Tibial artery (tissue), 4 donors: ENCODE results near the gene COX7B2.

Source experiments
- DNase-seq, 2 donors: peaks; one replicate each; pipeline ENCODE4 v3.0.0-alpha.2; 2019
- H3K27ac ChIP-seq, 2 donors: fragments of 200-600 bp; sonication (generic) in 1 of 2; 1 replicate in 1 of 2; 2 replicates in 1 of 2; pipeline ENCODE4 v1.5.1; 2018 to 2019; ENCODE audit warnings: mild to moderate bottlenecking in 1 of 2
- H3K27me3 ChIP-seq, 2 donors: fragments of 200-600 bp; sonication (generic) in 1 of 2; one replicate each; pipeline versions ENCODE4 v1.5.1 to v1.6.0; 2016 to 2019
- H3K36me3 ChIP-seq, 3 donors: fragments of 200-600 bp; sonication (generic) in 2 of 3; one replicate each; pipeline ENCODE4 v1.5.1; 2016 to 2019; ENCODE audit warnings: mild to moderate bottlenecking in 2 of 3
- H3K4me1 ChIP-seq, 4 donors: fragments of 200-600 bp; sonication (generic) in 2 of 4; 1 replicate in 3 of 4; 2 replicates in 1 of 4; pipeline ENCODE4 v1.5.1; 2016 to 2019
- H3K4me3 ChIP-seq, 2 donors: fragments of 200-600 bp; sonication (generic) in 1 of 2; 1 replicate in 1 of 2; 2 replicates in 1 of 2; pipeline ENCODE4 v1.5.1; 2018 to 2019; ENCODE audit warnings: mild to moderate bottlenecking in 2 of 2
- H3K9me3 ChIP-seq, 3 donors: fragments of 200-600 bp; sonication (generic) in 1 of 3; one replicate each; pipeline ENCODE4 v1.5.1; 2016 to 2019
- CTCF ChIP-seq, 2 experiments: fragments of 200-600 bp in 1 of 2; fragments of 450-650 bp in 1 of 2; IDR thresholded peaks; one replicate each; pipeline ENCODE4 v1.5.1; 2017 to 2019; ENCODE audit warnings: antibody characterized with exemption in 2 of 2, mild to moderate bottlenecking in 1 of 2, moderate library complexity in 1 of 2
- intact Hi-C: fragments of 100-400 bp; cut with DNase I; formaldehyde crosslinking; loops from one replicate; pipeline ENCODE4 v1.15.0; 2023; ENCODE audit warnings: low total_unique reads

The COX7B2 gene

GRCh38 chr4:46909078-46909477 lies at the start of gene COX7B2:
COX7B2 (minus strand) TSS chr4:46909245; CDS start chr4:46735192, 174,053 bp downstream.
- TF ChIP-seq CTCF (IDR thresholded peaks at IDR 0.05): no peak
- no peaks in the 10 kb centered on the region for H3K9me3 ChIP-seq
- no peak within 1 kb of the TSS for H3K4me3 ChIP-seq
- no peaks in the 10 kb centered on the region for H3K4me1 ChIP-seq
- no peak within 1 kb of the TSS for H3K27ac ChIP-seq
- no peaks in the 10 kb centered on the region for H3K36me3 ChIP-seq
- intact Hi-C loops: no loop called here
- H3K27me3 ChIP-seq: no peaks in the 10 kb centered on the region
- no peak for DNase-seq

- intact Hi-C loops: no loop called here
- Histone ChIP-seq H3K4me3 (peak overlapping the region in 1 of 2 donors; percentile 14), H3K27ac (peak overlapping the region; percentile 22 to 44), H3K4me1 (peaks cover 0 to 32% (median 4%) of the 10 kb centered on the region in 4 donors), H3K27me3 (no peaks in the 10 kb centered on the region), H3K36me3 (no peaks in the 10 kb centered on the region), H3K9me3 (no peaks in the 10 kb centered on the region)
- DNase-seq: no peak
- TF ChIP-seq CTCF (IDR thresholded peaks at IDR 0.05): no peak
These were observed 47.4 kb upstream of the COX7B2 start for GRCh38 chr4:46956451-46956850.

GRCh38 chr4:46955601-46956000 lies 46.6 kb upstream of the COX7B2 start:
- Histone ChIP-seq H3K36me3 (no peaks in the 10 kb centered on the region), H3K4me1 (peaks cover 0 to 40% (median 4%) of the 10 kb centered on the region in 4 donors), H3K4me3 (no peak overlapping the region), H3K9me3 (no peaks in the 10 kb centered on the region), H3K27ac (no peak overlapping the region), H3K27me3 (no peaks in the 10 kb centered on the region)
- intact Hi-C loops: no loop called here
- no peak for DNase-seq
- no peak for TF ChIP-seq CTCF (IDR thresholded peaks at IDR 0.05)

GRCh38 chr4:46954643-46955042 lies 45.6 kb upstream of the COX7B2 start:
- no peak for DNase-seq
- no peaks in the 10 kb centered on the region for H3K27me3 ChIP-seq
- H3K36me3 ChIP-seq: no peaks in the 10 kb centered on the region
- H3K9me3 ChIP-seq: no peaks in the 10 kb centered on the region
- no peak for TF ChIP-seq CTCF (IDR thresholded peaks at IDR 0.05)
- no peak overlapping the region for H3K27ac ChIP-seq
- no peak overlapping the region for H3K4me3 ChIP-seq
- H3K4me1 ChIP-seq: peaks cover 0 to 49% (median 4%) of the 10 kb centered on the region in 4 donors
- intact Hi-C loops: no loop called here

- no peaks in the 10 kb centered on the region for H3K9me3 ChIP-seq
- H3K4me1 ChIP-seq: peaks cover 0 to 49% (median 4%) of the 10 kb centered on the region in 4 donors
- intact Hi-C loops: no loop called here
- no peak overlapping the region for H3K4me3 ChIP-seq
- no peak for DNase-seq
- H3K27ac ChIP-seq: peak overlapping the region in 1 of 2 donors; percentile 56
- TF ChIP-seq CTCF (IDR thresholded peaks at IDR 0.05): no peak
- H3K27me3 ChIP-seq: no peaks in the 10 kb centered on the region
- H3K36me3 ChIP-seq: no peaks in the 10 kb centered on the region
These were observed 44.5 kb upstream of the COX7B2 start for GRCh38 chr4:46953564-46953963.

- no peak for TF ChIP-seq CTCF (IDR thresholded peaks at IDR 0.05)
These were observed 43.4 kb upstream of the COX7B2 start for GRCh38 chr4:46952451-46952850.

More at GRCh38 chr4:46952451-46952850, 43.4 kb upstream of the COX7B2 start:
- no peaks in the 10 kb centered on the region for H3K9me3 ChIP-seq
- H3K4me1 ChIP-seq: peaks cover 0 to 54% (median 4%) of the 10 kb centered on the region in 4 donors
- no peak for DNase-seq
- H3K27ac ChIP-seq: peak overlapping the region; percentile 17 to 56
- no peaks in the 10 kb centered on the region for H3K27me3 ChIP-seq
- intact Hi-C loops: no loop called here
- no peaks in the 10 kb centered on the region for H3K36me3 ChIP-seq
- no peak overlapping the region for H3K4me3 ChIP-seq
